ENCODE results near the gene NTM.

Gene NTM

DNA sequence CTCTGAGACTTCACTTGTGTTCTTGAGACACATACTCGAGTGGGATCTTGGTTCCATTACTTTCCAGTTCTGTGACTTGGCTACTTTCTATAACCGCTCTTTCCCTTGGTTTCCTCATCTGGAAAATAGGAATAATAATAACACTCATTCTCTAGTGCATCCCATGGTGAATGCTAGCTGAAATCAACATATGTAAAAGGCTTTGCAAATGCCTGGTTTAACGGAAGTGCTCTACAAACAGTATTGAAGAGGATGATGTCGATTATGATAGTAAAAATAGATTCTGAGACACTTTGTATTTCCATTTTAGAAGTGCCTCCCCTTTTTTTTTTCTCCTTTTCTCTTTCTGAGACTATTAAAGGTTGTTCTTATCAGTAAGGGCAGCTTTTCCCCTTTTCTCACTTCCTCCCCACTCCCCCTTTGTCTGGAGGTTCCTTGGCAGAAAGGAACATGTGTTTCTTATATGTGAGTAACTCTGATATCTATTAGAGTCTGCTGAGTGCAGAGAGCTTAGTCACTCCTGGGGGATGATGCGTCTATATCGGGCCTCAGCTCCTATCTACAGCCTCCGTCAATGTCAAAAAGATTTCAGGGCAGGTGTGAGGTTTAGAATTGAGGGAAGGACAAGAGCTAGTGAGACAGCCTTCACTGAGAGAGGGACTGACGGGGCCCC is 489.3 kb downstream of the NTM start:
- DNase-seq (ENCODE audit: low read depth in 2 of 2) = no peak

GRCh38 chr11:131864228-131864627 is 493.8 kb downstream of the NTM start:
- no peak for DNase-seq (ENCODE audit: low read depth in 2 of 2)

DNA sequence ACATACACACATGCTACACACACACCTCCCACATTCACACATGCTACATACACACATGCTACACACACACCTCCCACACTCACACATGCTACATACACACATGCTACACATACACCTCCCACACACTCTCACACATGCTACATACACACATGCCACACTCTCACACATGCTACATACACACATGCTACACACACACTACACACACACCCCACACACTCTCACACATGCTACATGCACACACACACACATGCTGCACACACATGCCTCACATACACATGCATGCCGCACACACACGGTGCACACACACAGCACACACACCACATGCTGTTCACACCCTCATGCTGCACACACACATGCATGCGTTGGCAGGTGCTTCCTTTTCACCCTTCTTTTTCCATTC is 495.4 kb downstream of the NTM start:
- no peak for DNase-seq (ENCODE audit: low read depth in 2 of 2)

DNA sequence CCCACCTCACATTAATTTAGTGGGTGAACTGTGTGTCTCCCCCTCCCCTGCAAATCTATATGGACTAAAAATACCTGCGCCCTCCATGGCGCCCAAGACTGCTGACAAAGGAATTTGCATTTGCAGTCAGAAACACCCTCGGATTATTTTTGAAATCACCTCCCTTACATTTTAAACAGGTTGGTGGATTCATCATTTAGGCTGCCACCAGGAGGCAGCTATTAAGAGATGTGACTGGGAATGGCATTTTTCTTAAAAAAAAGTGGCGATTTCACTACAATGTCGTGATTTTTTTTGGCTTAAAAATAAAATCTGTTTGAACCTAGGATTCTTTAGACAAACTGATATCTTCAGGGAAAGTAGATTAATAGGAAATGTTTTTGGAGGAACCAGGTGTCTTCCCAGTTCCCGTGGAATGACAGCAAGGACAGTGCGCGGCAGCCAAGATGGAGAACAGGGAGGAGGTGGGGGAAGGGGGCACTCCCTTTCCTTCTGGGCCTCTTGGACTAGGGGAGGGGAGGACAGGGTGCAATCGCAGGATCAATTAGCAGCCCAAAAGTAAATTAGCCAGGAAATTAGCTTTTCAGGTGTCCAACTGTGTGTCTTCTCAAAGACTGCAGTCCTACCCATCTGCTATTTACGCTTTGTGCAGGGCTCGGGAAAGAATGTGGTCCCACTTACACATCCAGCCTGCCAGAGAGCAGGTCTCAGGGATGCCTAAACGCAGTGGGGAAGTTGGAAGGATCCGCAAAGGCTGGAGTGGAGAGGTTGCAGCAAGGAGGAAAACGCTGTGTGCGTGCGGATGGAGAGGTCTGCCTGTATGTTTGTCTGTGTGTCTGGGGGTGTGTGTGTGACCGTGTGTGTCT is 496.4 kb downstream of the NTM start:
- no peak for DNase-seq (ENCODE audit: low read depth in 2 of 2)

GRCh38 chr11:131867457-131868257 is 497.2 kb downstream of the NTM start:
- DNase-seq (ENCODE audit: low read depth in 2 of 2) = no peak

GRCh38 chr11:131868629-131869507 is 498.5 kb downstream of the NTM start:
- no peak for DNase-seq (ENCODE audit: low read depth in 2 of 2)

GRCh38 chr11:131870305-131870704 is 499.9 kb downstream of the NTM start:
- no peak for DNase-seq (ENCODE audit: low read depth in 2 of 2)

DNA sequence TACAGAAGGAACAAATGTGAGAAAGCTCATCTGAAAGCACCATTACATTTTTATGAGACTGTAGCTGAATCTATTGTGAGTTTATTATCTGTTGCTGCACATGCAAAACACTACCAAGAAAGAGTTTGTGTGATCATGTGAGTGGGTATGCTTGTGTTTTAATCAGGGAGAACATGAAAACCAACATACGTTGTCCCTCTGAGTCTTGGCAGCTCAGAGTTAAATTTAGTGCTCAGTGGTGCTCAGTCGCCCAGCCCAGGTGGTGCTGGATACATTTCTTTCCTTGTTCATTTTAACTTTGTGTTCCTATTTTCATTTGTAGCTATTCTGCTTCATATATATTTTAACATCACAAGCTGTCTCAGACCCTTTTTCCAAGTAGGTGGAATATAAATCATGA is 500.6 kb downstream of the NTM start:
- no peak for DNase-seq (ENCODE audit: low read depth in 2 of 2)

DNA sequence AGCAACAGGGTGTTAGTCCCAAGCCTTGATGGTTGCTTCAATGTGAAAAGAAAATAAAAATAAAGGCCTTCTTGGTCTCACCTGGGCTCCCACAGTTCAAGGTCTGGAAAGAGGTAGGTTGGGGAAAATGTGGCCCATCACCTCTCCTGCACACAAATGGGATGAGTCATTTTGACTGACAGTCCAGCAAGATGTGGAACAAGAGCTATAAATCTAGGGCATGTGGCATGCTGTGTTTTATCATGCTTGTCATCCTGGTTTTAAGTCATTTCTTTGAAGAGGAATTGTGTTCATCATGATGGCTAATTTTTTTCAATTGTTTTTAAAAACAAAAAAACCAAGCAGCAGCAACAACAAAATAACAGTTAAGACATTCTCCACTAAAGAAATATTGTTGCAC is 503.7 kb downstream of the NTM start:
- no peak for DNase-seq (ENCODE audit: low read depth in 2 of 2)

- no peak for DNase-seq (ENCODE audit: low read depth in 2 of 2)
Observed at GRCh38 chr11:131875611-131876010, 505.2 kb downstream of the NTM start.

DNA sequence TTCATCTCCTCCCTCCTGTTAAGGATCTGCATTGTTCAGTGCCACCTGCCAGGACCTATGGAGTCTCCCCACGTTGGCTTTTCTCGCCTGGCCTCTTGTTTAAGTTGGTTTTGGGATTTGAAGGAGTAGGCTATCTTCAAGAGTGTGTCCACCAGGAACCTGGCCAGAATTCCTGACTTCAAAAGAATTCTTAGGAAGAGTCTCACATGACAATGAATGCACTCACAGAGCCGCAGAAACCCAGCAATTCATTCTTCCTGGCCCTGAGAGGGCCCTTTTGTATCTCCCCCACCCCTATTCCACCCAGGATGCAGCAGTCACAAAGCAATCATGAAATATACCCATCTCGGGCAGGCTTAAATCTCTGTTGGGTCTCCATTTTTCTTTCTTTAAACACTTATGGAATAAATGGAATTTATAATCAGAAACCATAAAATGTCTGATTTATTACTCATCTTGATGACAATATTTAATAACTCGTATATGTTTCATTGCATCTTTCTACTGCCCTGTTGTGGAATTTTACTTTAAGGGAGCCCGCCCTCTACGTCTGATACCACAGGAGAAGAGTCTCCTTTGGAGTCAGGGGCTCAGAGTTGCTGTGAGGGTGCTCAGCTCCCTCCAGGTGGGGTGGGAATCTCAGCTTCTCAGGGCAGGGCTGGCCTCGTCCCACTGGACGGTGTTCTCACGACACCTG is 507.0 kb downstream of the NTM start:
- no peak for DNase-seq (ENCODE audit: low read depth in 2 of 2)

GRCh38 chr11:131880316-131880715 is 509.9 kb downstream of the NTM start:
- no peak for DNase-seq (ENCODE audit: low read depth in 2 of 2)

GRCh38 chr11:131880976-131881375 is 510.6 kb downstream of the NTM start:
- no peak for DNase-seq (ENCODE audit: low read depth in 2 of 2)

DNA sequence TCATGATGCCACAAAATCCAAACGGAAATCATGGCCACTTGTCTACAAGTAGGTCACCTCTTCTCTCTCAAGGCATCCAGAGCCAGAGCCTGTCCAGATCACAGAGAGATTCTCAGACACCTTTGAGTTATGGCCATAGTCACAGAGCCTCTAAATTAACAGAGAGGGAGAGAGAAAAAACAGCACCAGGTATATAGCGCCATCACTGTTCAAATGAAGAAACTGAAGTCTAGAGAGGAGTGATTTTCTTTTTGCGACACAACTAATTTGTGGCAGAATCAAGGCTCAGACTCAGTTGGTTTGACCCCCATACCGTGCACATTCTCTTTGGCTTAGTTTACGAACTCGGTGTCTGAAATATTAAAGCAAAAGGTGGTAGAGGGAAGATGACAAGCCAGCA is 512.9 kb downstream of the NTM start:
- DNase-seq (ENCODE audit: low read depth in 2 of 2) = no peak

GRCh38 chr11:131884461-131885073 is 514.2 kb downstream of the NTM start:
- DNase-seq (ENCODE audit: low read depth in 2 of 2) = no peak

DNA sequence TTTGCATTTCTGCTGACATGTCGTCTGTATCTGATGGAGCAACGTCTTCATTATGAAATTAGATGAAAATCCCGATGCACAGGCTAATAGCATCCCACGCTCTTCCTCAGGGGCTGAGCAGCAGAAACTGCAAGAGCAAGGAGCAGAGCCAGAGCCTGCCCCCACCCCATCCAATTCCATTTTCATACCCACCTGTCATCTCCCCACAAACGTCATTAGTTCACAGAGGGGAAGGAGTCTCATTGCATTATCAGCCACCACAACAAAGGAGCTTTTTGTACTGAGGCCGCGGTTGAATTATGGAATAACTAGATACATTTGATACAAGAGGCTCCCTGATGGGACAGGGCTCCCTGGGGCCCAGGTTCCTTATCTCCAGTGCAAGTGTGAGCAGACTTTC is 515.0 kb downstream of the NTM start:
- no peak for DNase-seq (ENCODE audit: low read depth in 2 of 2)

DNA sequence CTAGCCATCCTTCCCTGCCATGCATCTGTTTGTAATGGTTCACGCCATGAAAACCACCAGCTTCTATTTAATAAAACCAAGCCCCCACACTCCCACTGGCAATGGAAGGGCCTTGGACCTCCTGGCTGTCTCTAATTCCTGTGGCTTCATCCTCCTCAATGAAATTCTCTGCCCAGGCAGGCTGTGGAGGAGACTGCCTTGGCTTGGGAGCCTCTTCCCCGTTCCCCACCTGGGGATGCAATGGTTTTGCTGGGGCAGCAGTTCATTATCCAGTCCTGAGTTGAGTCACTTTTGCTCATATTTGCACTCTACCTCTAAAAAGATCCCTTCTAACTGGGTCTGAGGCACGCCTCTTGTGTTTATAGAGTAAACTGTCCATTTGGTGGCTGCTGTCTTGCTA is 515.8 kb downstream of the NTM start:
- no peak for DNase-seq (ENCODE audit: low read depth in 2 of 2)

GRCh38 chr11:131888230-131888855 is 517.9 kb downstream of the NTM start:
- no peak for DNase-seq (ENCODE audit: low read depth in 2 of 2)

DNA sequence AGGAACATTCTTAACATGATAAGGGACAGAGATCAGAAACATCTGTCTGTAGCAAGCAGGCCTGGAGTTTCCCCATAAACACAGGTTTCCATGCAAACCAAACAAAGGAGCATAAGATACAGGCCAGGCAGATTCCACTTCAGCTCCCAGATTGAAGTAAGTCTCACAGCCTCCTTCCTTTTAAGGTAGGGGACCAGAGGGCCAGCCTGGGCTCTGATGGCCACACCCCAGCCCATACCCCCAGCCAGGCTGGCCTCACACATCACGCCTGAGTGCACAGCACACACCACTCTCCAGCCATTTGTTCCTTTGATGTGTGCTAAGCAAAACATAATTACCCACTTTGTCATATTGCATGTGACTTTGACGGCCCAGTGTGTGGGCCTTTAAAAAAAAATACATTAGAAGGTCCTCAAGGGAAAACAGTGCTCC is 518.7 kb downstream of the NTM start:
- DNase-seq (ENCODE audit: low read depth in 2 of 2) = no peak

Measured in stimulated activated CD8-positive, alpha-beta memory T cell treated with anti-CD3 and anti-CD28 coated beads, Interleukin-2, amount 100 ng/mL, for 1 hour (primary cell).